Ishikawa (cell line): ENCODE results near the gene FGGY.

Experiments
- MAX ChIP-seq: IDR thresholded peaks from 2 replicates; pipeline ENCODE4 v1.6.1; 2012
- RAD21 ChIP-seq: IDR thresholded peaks from 2 replicates; pipeline ENCODE4 v1.6.1; 2012; ENCODE audit warnings: low read depth
- REST ChIP-seq: IDR thresholded peaks from 2 replicates; pipeline ENCODE4 v1.6.1; 2012; ENCODE audit warnings: low read depth, mild to moderate bottlenecking
- USF1 ChIP-seq: IDR thresholded peaks from 2 replicates; pipeline ENCODE4 v1.6.1; 2012

GRCh38 chr1:59428828-59429227 lies 131.9 kb downstream of the FGGY start:
- TF ChIP-seq REST (no peak), USF1 (no peak), MAX (no peak), RAD21 (no peak)
